GM18858 (cell line): Measurements from ENCODE around the gene TENM3.

Experiments
- ATAC-seq: cut with Tn5 transposase; IDR thresholded peaks from one replicate; pipeline ENCODE4 v1.9.1; 2021; ENCODE audit not compliant: unreplicated experiment

TENM3 gene

GRCh38 chr4:182443070-182443469, 199.9 kb downstream of the TENM3 start:
- ATAC-seq: no peak

- ATAC-seq: no peak
Measured at GRCh38 chr4:182447767-182448280, 204.6 kb downstream of the TENM3 start.

- peak; percentile 78 for ATAC-seq
Measured at GRCh38 chr4:182448281-182449151, 205.3 kb downstream of the TENM3 start.

DNA sequence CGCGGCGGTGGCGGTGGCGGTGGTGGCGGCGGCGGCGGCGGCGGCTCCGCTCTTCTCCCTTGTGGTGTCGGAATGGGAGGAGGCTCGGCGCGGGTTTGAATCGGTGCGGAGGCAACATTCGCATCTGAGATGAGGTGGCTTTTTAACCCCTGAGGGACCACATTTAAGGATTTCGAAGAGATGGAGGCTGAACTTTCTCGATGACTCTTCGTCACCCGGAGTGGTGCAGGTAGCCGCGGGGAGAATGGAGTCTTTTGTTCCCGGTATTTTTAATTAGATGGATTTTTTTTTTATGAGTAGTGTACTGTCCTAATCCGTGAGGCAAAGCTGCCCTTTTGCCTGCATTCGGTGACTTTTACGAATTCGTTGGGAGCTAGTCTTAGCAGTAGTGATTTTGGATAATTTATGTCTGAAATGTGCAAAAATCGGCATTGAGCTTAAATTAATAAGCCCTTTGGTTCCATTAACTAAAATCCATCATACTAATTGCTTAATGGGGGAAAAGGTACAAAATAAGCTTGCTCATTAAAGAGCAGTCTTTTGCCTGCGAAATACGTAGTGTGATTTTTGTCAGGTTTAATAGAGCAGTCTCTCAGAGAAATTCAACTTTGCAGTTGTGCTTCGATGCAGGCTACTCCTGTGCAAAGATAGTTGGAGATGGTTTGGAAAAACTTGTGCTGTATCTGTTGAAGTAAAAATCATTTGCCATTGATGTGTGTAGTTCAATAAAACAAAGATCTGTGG, 206.2 kb downstream of the TENM3 start:
- ATAC-seq: no peak

DNA sequence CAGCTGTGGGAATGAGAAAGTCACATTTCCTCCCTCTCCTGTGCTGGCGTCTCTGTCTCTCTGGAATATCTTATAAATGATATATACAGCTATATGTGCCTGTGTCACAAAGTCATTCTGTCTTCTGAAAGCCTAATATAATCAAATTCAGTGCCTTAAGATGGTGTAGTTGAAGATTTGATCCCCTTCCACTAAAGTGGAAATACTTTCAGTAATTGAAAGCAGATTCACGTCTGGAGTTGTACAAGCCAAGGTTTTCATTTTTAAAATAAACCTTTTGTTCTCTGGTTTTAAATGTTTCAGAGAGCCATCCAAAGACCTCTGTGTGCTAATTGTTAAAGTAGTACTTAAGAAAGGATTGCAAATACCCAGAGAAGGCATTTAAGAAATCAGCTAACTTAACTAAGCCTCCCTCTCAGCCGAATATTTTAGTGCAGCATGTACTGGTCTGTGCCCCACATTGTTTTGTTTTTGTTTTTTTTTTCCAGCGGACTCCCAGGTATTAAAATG, 206.8 kb downstream of the TENM3 start:
- ATAC-seq: no peak

DNA sequence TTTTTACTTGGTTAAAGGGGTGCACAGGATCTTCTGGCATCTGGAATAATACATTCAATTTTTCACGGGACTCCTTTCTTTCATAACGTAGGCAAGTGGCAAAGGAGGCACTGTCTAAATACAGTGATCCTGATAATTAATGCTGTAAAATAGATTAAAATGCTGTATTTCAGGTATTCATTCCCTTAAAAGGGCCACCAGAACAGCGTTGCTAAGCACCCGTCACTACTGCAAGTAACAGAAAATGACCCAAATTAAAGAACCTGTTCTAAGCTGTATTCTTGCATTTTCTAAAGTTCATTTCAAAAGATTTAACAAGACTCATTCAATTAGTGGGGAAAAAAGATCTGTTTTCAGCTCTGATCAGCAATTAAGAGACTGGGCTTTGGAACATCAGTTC, 208.2 kb downstream of the TENM3 start:
- ATAC-seq: no peak

DNA sequence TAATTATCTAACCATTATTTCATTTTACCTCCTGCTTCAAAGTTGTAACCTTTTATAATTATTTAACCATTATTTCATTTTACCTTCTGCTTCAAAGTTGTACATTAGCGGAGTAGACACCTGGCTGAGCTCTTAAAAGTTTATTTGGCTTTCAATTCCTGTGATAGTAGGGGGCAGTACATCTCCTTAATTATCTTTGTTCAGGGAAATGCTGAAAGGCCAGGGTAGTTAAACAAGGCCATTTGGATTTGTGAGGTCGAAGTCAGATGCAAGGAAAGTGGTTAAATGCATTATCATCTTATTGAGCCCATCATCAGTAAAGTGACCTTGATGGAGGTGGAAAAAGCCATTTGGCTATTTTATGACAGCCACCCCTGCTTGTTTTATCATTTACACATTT, 210.6 kb downstream of the TENM3 start:
- no peak for ATAC-seq

GRCh38 chr4:182454440-182455013, 211.3 kb downstream of the TENM3 start:
- ATAC-seq: no peak

DNA sequence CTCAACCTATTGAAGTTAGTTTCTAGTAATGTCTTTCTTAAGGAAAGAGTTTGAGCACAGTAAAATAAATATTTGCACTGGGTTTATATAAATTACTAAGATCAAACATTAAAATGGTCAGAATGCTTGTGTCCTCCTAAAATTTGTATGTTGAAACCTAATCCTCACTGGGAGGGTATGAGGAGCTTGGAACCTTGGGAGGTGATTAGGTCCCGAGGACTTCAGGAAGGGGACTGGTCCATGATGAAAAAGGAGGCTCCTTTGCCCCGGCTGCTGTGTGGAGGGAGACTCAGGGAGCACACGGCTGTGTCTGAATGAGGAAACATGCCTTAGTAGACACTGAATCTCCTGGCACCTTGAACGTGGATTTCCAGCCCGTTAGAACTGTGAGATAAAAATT, 221.9 kb downstream of the TENM3 start:
- ATAC-seq: no peak

DNA sequence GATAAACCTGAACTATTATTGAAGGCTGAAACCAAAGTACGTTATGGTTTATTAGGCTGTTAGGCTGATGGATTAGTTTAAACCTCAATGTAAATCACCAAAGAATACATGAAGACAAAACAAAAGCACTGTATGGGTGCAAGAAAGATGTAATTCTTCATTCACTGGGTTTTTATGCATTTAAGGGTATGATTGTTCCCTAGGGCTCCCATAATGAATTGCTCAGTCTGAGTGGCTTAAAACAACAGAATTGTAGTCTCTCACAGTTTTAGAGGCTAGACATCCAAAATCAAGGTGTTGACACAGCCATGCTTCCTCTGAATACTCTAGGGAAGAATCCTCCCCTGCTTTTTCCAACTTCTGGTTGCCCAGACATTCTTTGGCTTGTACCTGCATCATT, 222.8 kb downstream of the TENM3 start:
- no peak for ATAC-seq

GRCh38 chr4:182470215-182470614, 227.0 kb downstream of the TENM3 start:
- ATAC-seq: no peak

DNA sequence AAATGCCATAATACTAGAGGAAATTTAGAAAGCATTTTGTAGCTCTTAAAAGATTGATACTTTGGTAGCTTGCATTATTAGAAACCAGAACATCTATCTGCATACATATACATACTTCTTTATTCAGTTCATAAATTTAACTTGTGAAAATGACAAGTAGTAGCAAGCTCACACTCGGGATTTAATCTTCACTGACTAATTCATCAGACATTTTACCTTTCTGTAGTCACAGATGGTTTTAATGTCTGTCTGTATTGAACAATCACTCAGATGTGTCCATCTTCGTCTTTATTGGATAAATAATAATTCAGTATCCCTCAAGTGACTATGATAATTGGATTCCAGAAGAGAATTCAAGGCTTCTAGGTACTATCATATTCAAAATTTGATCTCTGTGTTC, 232.3 kb downstream of the TENM3 start:
- ATAC-seq: no peak

- peak; percentile 77 for ATAC-seq
Measured at GRCh38 chr4:182478475-182478874, 235.3 kb downstream of the TENM3 start.

- ATAC-seq: no peak
Measured at GRCh38 chr4:182483685-182484084, 240.5 kb downstream of the TENM3 start.

- ATAC-seq: no peak
Measured at GRCh38 chr4:182486881-182487280, 243.7 kb downstream of the TENM3 start.

GRCh38 chr4:182488896-182489295, 245.7 kb downstream of the TENM3 start:
- no peak for ATAC-seq

- ATAC-seq: no peak
Measured at GRCh38 chr4:182489607-182490006, 246.4 kb downstream of the TENM3 start.

DNA sequence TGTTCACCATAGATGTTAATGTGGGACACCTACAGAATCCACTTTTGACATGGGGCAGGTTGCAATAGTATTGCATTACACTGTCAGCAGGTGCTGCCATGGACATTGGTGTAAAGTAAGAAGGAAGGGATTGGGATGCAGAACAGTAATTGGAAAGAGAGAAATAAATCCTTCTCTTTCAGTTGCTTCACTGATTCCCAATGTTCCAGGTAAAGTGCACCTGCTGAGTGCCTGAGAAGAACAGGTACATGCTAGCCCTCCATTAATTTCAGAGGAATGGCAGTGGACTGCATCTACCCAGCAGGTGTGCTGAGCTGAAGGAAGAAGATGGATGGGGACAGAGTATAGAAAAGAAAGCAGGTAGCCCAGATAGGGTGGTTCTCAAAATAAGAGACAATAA, 248.5 kb downstream of the TENM3 start:
- ATAC-seq: no peak

GRCh38 chr4:182492423-182492822, 249.2 kb downstream of the TENM3 start:
- peak; percentile 60 for ATAC-seq

- ATAC-seq: no peak
Measured at GRCh38 chr4:182493377-182493776, 250.2 kb downstream of the TENM3 start.

DNA sequence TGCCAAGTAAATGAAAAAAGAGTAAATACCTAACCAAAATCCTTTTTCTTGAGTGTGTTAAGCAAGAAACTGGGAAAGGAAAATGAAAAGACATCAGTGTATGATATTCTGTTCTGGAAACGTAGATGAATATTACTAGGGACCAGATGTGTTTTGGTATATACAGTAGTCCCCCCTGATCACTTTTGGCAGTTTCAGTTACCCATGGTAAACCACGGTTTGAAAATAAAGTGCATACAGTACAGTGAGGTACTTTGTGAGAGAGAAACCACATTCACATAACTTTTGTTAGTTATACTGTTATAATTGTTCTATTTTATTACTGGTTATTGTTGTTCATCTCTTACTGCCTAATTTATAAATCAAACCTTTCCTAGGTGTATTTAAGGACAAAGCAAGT, 250.9 kb downstream of the TENM3 start:
- ATAC-seq: peak; percentile 36
